Right lobe of liver (tissue), 6 donors: ENCODE measurements around the gene SYNE2. TPM values are rescaled to one million over a fixed set of nuclear protein-coding genes. Genes with fewer than 3 reads are reported as not detected.

Experiments used
- ATAC-seq, 4 donors: fragments of 200-7000 bp; cut with Tn5 transposase; one replicate each; pipeline ENCODE4 v1.9.1; 2020; ENCODE audit warnings: mild to moderate bottlenecking in 4 of 4, moderate library complexity in 4 of 4
- DNase-seq, 3 donors: peaks; one replicate each; pipeline ENCODE4 v3.0.0-alpha.2; 2020
- H3K27ac ChIP-seq, 3 donors: fragments of 200-600 bp; one replicate each; pipeline ENCODE4 v1.8.0; 2022
- H3K27me3 ChIP-seq, 2 donors: fragments of 200-600 bp; one replicate each; pipeline ENCODE4 v1.8.0; 2022
- H3K36me3 ChIP-seq, 4 donors: fragments of 200-600 bp; sonication (generic) in 1 of 4; one replicate each; pipeline versions ENCODE4 v1.5.1 to v1.8.0; 2017 to 2022; ENCODE audit warnings: control low read depth in 1 of 4
- H3K4me1 ChIP-seq, 4 donors: fragments of 200-600 bp; sonication (generic) in 1 of 4; one replicate each; pipeline versions ENCODE4 v1.5.1 to v1.8.0; 2017 to 2022; ENCODE audit warnings: control low read depth in 1 of 4
- H3K4me3 ChIP-seq, 3 donors: fragments of 200-600 bp; one replicate each; pipeline ENCODE4 v1.8.0; 2022
- H3K9me3 ChIP-seq, 4 donors: fragments of 200-600 bp; sonication (generic) in 1 of 4; one replicate each; pipeline versions ENCODE4 v1.5.1 to v1.8.0; 2017 to 2022; ENCODE audit warnings: control low read depth in 1 of 4
- POLR2A ChIP-seq: fragments of 450-650 bp; IDR thresholded peaks from one replicate; pipeline ENCODE4 v1.6.1; 2017; ENCODE audit warnings: antibody characterized with exemption, mild to moderate bottlenecking
- WGBS: methylation state at CpG from one replicate; pipeline ENCODE4 v1.1.6; 2018; ENCODE audit warnings: low coverage, low lambda C conversion rate; ENCODE audit not compliant: insufficient coverage; ENCODE audit errors: missing lambda C conversion rate; 5-methylcytosine and 5-hydroxymethylcytosine counted together
- intact Hi-C, 2 donors: fragments of 100-400 bp; cut with DNase I; formaldehyde crosslinking; loops; one replicate each; pipeline versions ENCODE4 v1.11.2 to v1.14.1; 2022
- total RNA-seq, 6 experiments: library from RNA; depleted of rRNA in 2 of 6; stranded (reverse); fragments of >200 nt in 2 of 6; fragmentation: NEBNext Ultra II Directional in 3 of 6; extraction: Animal tissue kit (Norgen Biotek cat#: 25700) in 3 of 6; gene quantifications; one replicate each; pipeline versions ENCODE4 v1.1.0 to v1.2.4, GENCODE V29; 2016 to 2023
- TF ChIP-seq, protein P1 (sequence below), 4 donors: fragments of 200-600 bp in 3 of 4; fragments of 450-650 bp in 1 of 4; IDR thresholded peaks; one replicate each; pipeline versions ENCODE4 v1.5.1 to v1.8.0; 2016 to 2022; ENCODE audit warnings: antibody characterized with exemption in 4 of 4, mild to moderate bottlenecking in 2 of 4
- donor health status: DM: no; HTN: yes; CAD: no.
- donor health status: DM: no; HTN: no; CAD: no.
- donor health status: DM: no; HTN: no; CAD: no.
- donor health status: DM: no; HTN: yes; CAD: no.
- donor health status: DM: no; HTN: yes; CAD: no.

The SYNE2 gene
- total RNA-seq, 6 experiments from 2014 or later: 34.6 to 118 (median 47.8) TPM

DNA sequence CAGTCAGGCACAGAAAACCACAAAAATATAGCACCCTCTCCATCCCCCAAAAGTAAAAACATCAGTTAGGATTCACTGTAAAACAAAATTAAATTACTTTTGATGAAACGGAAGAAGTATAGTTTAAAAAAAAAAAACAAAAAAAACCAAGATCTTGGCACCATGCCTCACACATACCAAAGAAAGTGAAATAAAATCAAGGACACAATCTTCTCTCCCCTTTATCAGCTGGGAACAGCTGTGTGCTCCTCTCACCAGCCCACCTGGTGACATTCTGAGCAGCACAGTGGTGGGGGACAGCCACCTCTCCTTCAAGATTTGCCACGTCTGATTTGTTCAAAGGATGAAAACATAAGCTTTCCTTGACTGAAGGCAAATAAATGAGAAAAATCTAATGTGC lies 385.8 kb downstream of the SYNE2 start:
- TF ChIP-seq, protein P1, sequence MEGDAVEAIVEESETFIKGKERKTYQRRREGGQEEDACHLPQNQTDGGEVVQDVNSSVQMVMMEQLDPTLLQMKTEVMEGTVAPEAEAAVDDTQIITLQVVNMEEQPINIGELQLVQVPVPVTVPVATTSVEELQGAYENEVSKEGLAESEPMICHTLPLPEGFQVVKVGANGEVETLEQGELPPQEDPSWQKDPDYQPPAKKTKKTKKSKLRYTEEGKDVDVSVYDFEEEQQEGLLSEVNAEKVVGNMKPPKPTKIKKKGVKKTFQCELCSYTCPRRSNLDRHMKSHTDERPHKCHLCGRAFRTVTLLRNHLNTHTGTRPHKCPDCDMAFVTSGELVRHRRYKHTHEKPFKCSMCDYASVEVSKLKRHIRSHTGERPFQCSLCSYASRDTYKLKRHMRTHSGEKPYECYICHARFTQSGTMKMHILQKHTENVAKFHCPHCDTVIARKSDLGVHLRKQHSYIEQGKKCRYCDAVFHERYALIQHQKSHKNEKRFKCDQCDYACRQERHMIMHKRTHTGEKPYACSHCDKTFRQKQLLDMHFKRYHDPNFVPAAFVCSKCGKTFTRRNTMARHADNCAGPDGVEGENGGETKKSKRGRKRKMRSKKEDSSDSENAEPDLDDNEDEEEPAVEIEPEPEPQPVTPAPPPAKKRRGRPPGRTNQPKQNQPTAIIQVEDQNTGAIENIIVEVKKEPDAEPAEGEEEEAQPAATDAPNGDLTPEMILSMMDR (IDR thresholded peaks at IDR 0.05): no peak
- TF ChIP-seq POLR2A: no peak
- no peak for ATAC-seq
- no peak overlapping the region for H3K27ac ChIP-seq
- no peak overlapping the region for H3K4me3 ChIP-seq
- no peaks in the 10 kb centered on the region for H3K27me3 ChIP-seq
- DNase-seq: no peak
- no peaks in the 10 kb centered on the region for H3K36me3 ChIP-seq
- H3K9me3 ChIP-seq: no peaks in the 10 kb centered on the region
- WGBS: 46% methylated on average over 2 of the region's 2 CpGs
- intact Hi-C loops: no loop called here
- no peaks in the 10 kb centered on the region for H3K4me1 ChIP-seq

DNA sequence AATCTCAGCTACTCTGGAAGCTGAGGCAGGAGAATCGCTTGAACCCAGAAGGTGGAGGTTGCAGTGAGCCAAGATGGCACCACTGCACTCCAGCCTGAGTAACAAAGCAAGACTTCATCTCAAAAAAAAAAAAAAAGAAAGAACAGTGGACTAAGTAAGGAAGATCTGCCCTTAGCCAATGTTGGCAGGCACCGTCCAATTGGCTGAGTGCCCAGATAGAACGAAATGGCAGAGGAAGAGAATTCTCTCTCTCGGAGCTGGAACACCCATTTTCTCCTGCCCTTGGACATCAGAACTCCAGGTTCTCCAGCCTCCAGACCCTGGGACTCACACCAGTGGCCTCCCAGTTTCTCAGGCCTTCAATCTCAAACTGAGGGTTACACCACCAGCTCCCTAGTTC lies 391.5 kb downstream of the SYNE2 start:
- H3K27ac ChIP-seq: no peak overlapping the region
- no peaks in the 10 kb centered on the region for H3K9me3 ChIP-seq
- H3K27me3 ChIP-seq: no peaks in the 10 kb centered on the region
- intact Hi-C loops: no loop called here
- no peaks in the 10 kb centered on the region for H3K4me1 ChIP-seq
- no peak overlapping the region for H3K4me3 ChIP-seq
- TF ChIP-seq, protein P1 (IDR thresholded peaks at IDR 0.05): no peak
- TF ChIP-seq POLR2A: no peak
- DNase-seq: peak in 2 of 3 donors; percentile 38 to 69
- 47% methylated on average over 2 of the region's 4 CpGs for WGBS
- H3K36me3 ChIP-seq: no peaks in the 10 kb centered on the region
- peak; percentile 54 to 75 (median 68) for ATAC-seq

DNA sequence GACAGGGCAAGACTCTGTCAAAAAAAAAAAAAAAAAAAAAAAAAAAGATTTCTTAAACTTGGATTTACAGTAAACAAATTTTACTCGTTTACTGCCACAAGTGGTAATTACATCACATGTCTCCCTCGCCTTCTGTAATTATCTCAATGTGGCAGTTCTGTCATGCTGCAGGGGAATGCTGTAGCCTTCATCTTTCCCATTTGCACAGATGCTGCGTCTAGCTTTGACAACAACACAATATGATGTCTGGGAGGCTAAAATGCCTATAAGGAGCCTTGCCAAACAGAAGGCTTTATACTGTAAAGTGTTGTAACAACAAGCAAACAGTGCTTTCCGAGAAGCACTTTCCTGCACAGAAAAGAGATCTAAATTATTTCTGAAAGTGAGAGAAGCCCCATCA lies 392.7 kb downstream of the SYNE2 start:
- Histone ChIP-seq H3K27ac (no peak overlapping the region), H3K36me3 (no peaks in the 10 kb centered on the region), H3K9me3 (no peaks in the 10 kb centered on the region), H3K27me3 (no peaks in the 10 kb centered on the region), H3K4me1 (no peaks in the 10 kb centered on the region), H3K4me3 (no peak overlapping the region)
- no peak for ATAC-seq
- intact Hi-C loops: no loop called here
- no peak for DNase-seq
- TF ChIP-seq, protein P1 (IDR thresholded peaks at IDR 0.05): no peak
- TF ChIP-seq POLR2A: no peak
- WGBS: 81% methylated on average over 4 of the region's 4 CpGs

DNA sequence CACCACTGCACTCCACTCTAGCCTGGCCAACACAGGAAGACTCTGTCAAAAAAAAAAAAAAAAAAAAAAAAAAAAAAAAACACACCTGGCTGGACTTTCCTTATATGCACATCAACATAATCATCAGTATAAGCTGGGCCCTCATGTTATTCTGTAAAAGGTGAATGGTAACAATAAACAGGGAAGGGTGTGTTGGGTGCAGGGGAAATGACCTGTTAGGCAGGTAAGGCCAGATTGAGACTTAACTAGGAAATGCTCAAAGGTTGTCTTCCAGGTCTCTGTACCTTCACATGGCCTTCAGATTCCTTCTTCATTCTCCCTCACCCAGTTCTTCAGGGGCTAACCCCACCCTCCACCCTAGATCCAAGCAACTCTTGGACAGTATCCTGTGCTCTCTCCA lies 393.9 kb downstream of the SYNE2 start:
- no peak for ATAC-seq
- no peak for DNase-seq
- no peaks in the 10 kb centered on the region for H3K9me3 ChIP-seq

More for the DNA sequence above, 393.9 kb downstream of the SYNE2 start:
- Histone ChIP-seq H3K36me3 (no peaks in the 10 kb centered on the region), H3K4me1 (no peaks in the 10 kb centered on the region), H3K27ac (no peak overlapping the region), H3K27me3 (no peaks in the 10 kb centered on the region), H3K4me3 (no peak overlapping the region)
- intact Hi-C loops: no loop called here
- TF ChIP-seq, protein P1 (IDR thresholded peaks at IDR 0.05): no peak
